Smooth muscle cell of the coronary artery (primary cell): ENCODE data around the gene MAD2L2. TPM values are rescaled to one million over a fixed set of nuclear protein-coding genes. Genes with fewer than 3 reads are reported as not detected.

Experiments
- total RNA-seq: library from RNA; depleted of rRNA; stranded (reverse); fragments of >200 nt; gene quantifications from 2 replicates; pipeline ENCODE4 v1.2.3, GENCODE V29; 2014; ENCODE audit warnings: low replicate concordance

The MAD2L2 gene
- total RNA-seq: 19.2 and 38.9 TPM in 2 replicates

GRCh38 chr1:11681071-11681771 is at the start of gene MAD2L2:
Gene MAD2L2 (minus strand): TSS chr1:11681148. CDS start chr1:11680601, 547 bp downstream.

DNA sequence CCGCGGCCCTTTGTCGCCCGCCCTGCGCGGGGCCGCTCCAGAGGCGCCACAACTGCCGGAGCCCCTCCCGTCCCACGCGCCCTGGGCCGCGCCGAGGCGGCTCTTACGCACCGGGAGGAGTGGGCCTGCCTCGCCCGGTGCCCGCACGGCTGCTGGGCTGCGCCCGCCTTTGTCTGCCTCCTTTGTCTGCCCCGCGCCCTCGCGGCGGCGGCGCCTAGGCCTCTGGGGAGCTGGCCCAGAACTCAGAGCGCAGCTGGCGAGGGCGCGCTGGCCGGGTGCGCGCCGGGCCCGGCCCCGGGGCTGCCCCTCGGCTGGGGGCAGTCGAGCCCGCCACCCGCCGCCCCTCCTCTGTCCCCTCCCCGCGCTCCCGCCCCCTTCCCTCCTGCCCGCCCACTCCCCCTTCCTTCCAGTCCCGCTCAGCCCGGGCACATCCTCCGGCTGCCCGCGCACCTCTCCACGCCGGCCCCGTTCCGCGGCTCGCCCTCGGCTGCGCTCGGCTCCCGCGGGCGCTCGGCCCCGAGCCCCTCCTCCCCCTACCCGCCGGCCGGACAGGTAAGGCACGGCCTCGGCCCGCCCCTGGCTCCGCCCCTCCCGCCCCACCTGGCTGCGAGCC is 10.5 kb upstream of the MAD2L2 start, which contains the start of gene DRAXIN:
Gene DRAXIN (plus strand): TSS at position 409 of the 613 bp plus-strand sequence. CDS start 14,549 bp downstream, outside the sequence.

GRCh38 chr1:11654137-11654938 is 26.6 kb downstream of the MAD2L2 start, which contains the start of the genes FBXO2 and FBXO44:
Gene FBXO2 (minus strand): TSS chr1:11654429. CDS start chr1:11654340, 89 bp downstream.
Gene FBXO44 (plus strand): TSS chr1:11654877. CDS start chr1:11655836, 959 bp downstream.

Other genes starting within 250 kb of the MAD2L2 start
- gene DISP3, start 202.0 kb downstream of the MAD2L2 start, total RNA-seq: under 0.01 TPM in 1 of 2 replicates, not detected in the other
- gene FBXO2, start 26.7 kb downstream of the MAD2L2 start, total RNA-seq: 0.75 and 8.5 TPM in 2 replicates
- 7.4 and 15.6 TPM in 2 replicates for gene FBXO44, start 26.3 kb downstream of the MAD2L2 start, total RNA-seq
- 2.2 and 4.2 TPM in 2 replicates for gene FBXO6, start 16.9 kb downstream of the MAD2L2 start, total RNA-seq
- 2.3 TPM in 1 of 2 replicates, not detected in the other for gene DRAXIN, start 10.6 kb upstream of the MAD2L2 start, total RNA-seq
- 34.3 and 44.9 TPM in 2 replicates for gene AGTRAP, start 55.0 kb upstream of the MAD2L2 start, total RNA-seq
- gene C1orf167, start 81.0 kb upstream of the MAD2L2 start, total RNA-seq: 1.6 TPM in 1 of 2 replicates, not detected in the other
- gene MTHFR, start 124.8 kb upstream of the MAD2L2 start, total RNA-seq: 17.5 and 61.3 TPM in 2 replicates
- gene CLCN6, start 125.0 kb upstream of the MAD2L2 start, total RNA-seq: 8.1 and 9.7 TPM in 2 replicates
- gene NPPA, start 166.6 kb upstream of the MAD2L2 start, total RNA-seq: not detected in 2 replicates
- 4.7 TPM in 1 of 2 replicates, not detected in the other for gene NPPB, start 177.8 kb upstream of the MAD2L2 start, total RNA-seq
- gene KIAA2013, start 245.3 kb upstream of the MAD2L2 start, total RNA-seq: 46.2 and 56.1 TPM in 2 replicates